GM19455 (cell line): ENCODE results near the gene PRR12.

Source experiments
- ATAC-seq: cut with Tn5 transposase; IDR thresholded peaks from one replicate; pipeline ENCODE4 v1.9.1; 2021; ENCODE audit not compliant: unreplicated experiment

Gene PRR12

DNA sequence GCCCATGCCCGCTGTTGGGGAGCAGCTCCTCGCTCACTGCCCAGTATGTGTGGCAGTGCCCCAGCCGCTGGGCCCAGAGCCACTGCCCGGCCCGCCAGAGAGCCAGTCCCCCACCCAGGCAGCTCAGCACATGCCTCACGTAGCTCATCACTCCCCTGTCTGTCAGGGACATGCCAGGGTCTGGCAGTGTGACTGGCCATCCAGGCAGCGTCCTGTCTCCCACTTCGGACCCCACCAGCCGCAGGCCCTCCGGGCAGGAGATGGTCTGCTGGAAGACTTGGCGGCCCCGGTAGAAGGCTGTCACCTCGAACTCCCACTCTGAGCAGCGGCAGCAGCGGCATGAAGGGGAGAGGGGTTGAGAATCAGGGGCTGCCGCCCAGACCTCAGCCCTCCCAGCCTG is 71.0 kb downstream of the PRR12 start:
- no peak for ATAC-seq

DNA sequence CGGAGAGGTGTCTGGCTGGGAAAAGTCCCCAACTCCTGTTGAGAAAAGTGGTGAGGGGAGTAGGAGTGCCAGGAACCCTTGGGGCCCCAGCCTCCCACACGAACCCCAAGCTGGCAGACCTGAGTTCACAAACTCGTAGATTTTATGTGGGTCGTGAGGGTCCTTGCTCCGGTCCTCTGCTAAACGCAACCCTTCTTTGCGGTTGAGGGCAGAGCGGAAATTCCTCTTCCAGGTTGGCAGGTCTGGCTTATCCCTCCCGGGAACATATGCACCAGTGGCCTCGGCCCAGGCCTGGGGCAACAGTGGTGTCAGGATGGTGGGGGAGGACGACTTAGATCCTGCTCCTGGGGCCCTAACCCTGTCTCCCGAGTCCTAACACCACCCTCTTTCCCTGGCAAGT is 72.2 kb downstream of the PRR12 start:
- no peak for ATAC-seq

DNA sequence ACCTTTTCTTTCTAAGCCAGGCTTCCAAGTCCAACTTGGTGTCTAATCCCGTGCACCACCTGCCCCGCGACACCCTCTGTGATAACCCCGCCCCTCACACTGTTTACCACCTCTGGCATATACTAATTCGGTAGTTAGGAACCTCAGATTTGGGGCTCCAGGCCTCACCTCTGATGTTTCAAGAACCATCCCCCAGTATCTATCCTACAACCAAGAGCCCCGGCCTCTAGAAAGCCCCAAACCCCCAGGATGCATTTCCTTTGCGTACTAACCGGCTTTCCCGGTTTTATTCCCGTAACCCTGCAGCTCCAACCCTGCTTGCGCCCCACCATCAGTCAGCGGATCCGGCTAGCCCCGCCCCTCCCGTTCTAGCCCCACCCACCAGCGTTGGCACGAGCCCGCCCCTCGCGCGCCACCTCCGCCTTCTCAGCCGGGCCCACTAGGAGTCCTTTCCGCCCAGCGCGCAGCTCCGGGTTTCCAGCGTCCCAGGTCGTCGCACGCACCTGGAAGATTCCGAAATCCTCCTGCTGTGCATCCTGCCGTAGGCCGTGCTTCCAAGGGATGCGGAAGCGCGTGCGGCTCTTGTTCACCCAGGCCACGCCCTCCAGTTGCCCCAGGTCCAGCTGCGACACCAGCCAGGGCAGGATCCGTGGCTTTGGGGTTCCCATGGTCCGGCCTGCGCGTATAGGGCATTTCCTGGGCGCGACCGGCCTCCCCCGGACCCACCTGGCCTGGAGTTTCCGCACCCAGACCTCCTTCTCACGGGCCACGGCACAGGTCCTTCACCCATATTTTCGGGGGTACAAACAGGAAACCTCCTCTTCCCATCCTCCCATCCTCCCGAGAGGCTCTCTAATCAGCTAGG is 73.4 kb downstream of the PRR12 start:
- ATAC-seq, result peak; percentile 38

DNA sequence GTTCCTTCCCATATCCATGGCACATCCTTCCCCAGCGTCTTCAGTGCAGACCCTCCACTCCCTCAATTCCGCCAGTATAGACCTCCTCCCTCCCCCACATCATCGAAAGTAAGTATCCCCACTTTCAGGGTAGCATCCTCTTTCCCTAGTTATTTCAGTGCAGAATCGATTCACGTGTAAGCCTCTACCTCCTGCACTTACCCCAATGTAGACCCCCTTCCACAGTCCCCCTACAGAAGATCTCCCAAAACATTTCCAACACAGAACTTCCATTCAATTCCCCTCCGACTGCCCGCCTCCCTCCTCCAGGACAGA is 74.0 kb downstream of the PRR12 start:
- ATAC-seq, result no peak

DNA sequence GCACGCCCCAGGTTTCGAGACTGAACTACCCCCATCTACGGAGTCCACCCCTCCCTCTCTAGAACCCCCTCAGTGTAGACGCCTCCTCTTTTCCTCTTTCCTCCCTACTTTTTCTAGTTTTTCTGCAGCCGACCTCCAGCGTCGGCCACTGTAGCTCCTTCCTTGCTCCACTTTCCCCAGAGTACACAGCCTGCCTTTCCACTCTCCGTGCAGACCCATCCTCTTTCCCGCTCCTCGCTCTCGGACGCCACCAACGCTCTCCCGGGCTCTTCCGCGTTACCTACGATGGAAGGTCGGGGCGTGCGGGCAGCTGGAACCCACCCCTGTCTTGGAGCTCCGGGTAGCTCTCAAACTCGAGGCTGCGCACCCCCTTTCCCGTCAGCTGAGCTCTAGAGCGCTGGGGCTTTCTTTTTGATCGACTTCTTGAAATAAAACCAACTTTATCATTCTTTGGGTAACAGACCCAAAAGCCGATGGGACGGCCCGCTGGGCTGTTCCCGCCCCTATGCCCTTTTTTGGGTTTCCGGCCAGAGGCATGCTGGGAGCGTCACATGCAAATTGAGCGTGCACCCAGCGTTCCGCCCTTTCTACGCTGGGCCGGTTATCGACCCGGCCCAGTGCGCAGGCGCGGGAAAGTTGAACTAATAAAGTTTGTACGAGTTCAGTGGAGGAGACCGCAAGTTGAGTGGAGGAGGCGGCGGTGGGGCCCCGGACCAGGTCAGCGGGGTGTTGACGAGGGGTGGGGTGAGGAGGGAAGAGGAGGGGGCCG is 74.6 kb downstream of the PRR12 start, which contains the start of the genes BCL2L12 and IRF3:
TSS of gene BCL2L12 (plus strand) at position 583 of the 769 bp plus-strand sequence. CDS start 760 bp downstream, outside the sequence.
TSS of gene IRF3 (minus strand) at position 507 of the 769 bp plus-strand sequence. CDS start 1,019 bp downstream, outside the sequence.
- peak; percentile 68 for ATAC-seq

DNA sequence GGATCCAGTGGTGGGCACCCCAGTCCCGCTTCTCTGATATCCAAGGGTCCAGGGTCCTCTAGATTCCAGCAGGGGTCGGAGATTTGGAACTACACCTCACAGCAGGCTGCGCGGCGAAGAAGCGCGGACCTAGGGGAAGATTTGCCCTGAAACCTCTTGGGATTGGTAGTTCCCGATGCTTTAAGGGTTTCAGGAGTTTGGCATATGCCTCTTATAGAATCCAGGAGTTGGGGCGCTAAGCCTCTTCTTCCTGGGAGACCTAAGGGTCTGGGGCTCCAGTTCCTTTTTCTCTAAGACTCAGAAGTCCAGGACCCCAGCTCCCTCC is 75.1 kb downstream of the PRR12 start:
- ATAC-seq, result no peak

DNA sequence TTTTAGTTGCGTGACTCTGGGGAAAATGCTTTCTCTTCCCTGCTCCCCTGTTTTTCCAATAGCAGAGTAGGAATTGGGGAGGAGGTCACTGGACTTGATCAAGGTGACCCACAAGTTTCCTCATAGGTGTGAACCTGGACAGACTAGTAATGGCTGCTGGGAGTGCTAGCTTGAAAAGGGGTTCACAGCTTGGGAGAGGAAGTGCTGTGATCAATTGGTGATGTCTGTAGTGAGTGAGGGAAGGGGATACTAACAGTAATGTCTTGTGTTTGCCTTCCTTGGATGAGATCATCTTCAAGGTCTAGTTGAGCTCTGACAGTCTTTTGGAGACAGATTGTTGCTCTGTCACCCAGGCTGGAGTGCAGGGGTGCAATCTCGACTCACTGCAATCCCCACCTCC is 76.5 kb downstream of the PRR12 start:
- no peak for ATAC-seq

DNA sequence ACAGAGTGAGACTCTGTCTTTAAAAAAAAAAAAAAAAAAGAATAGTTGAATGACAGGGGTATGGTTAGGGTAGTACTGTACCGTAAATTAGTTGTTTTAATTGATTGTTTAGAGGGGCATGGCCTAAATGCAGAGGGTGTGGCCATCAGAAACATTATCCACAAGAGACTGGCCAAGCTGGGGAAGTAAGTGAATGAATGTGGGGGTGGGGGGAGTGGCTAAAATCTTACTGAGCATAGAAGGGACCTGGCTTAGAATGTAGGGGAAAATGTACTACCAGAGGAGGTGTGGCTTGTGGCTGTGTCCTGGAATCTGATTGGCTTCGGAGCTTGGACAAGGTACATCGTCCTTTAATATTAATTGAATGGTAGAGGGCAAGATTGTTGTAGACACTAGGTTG is 78.5 kb downstream of the PRR12 start:
- no peak for ATAC-seq

DNA sequence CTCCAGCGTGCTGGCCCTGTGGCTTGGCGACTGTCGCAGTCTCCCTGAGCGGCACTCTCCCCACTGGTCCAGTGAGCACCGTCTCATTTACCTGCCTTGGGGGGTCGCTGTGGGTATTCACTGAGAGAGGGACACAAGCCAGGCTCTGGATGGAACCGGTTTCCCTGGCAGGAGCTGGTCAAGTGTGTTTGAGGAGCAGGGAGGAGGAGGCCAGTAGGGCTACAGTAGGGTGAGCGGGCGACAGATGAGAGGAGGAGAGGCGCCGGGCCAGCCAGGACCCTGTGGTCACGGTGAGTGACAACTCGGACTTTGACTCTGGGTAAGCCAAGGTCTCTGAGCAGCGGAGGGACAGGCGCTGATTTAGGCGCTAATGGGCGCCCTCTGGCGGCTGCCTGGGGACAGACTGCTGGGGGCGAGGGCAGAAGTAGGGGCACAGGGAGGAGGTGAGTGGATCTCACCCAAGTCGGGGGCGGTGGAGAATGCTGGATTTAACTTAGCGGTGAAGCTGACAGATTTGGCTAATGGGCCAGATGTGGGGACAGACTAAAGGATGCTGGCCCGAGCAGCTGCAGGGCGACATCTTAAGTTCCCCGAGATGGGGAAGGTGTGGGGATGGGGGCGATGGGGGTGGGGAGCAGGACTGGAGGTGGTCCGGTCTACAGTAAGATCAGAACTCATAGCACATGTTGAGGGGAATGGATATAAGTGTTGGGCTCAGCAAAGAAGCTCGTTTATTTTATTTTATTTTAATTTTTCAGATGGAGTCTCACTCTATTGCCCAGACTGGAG is 81.3 kb downstream of the PRR12 start:
- ATAC-seq, result no peak
